ENCODE results near the gene PLXNA4. TPM values are rescaled to one million over a fixed set of nuclear protein-coding genes. Genes with fewer than 3 reads are reported as not detected.

The PLXNA4 gene
- total RNA-seq, 1 experiment from 2014 or later: 1.0 TPM

GRCh38 chr7:132580717-132581285 is 4.5 kb upstream of the PLXNA4 start:
- no peak overlapping the region for H3K4me3 ChIP-seq
- H3K4me1 ChIP-seq (replicated peaks; ENCODE audit: insufficient read depth): no peaks in the 10 kb centered on the region
- TF ChIP-seq EZH2 (IDR thresholded peaks at IDR 0.05; ENCODE audit: low read depth) (no peak), CTCF (conservative IDR thresholded peaks at IDR 0.05) (peak; percentile 86)
- no peaks in the 10 kb centered on the region for H3F3A ChIP-seq (ENCODE audit: insufficient read depth, low read depth)
- H2AFZ ChIP-seq: no peak overlapping the region
- H3K9me2 ChIP-seq (ENCODE audit: insufficient read depth): no peaks in the 10 kb centered on the region
- POLR2A ChIA-PET (ENCODE audit: unreplicated experiment): no interaction called here
- no TSS peak for BruUV-seq (replicated peaks)
- H3K79me2 ChIP-seq (ENCODE audit: low read depth): no peaks in the 10 kb centered on the region
- H3K4me2 ChIP-seq: no peak overlapping the region
- peak; percentile 47 to 52 for DNase-seq
- intact Hi-C loops (cut with micrococcal nuclease; ENCODE audit: unreplicated experiment): loop anchor here (1.0 to 5.0 kb wide), 4 partner anchors 636 to 892 kb away; no protein-coding TSS in a partner anchor
- H4K20me1 ChIP-seq (ENCODE audit: insufficient read depth): no peaks in the 10 kb centered on the region
- H3K9me3 ChIP-seq (ENCODE audit: insufficient read depth, low read depth): no peaks in the 10 kb centered on the region
- no peak overlapping the region for H3K27ac ChIP-seq
- no peaks in the 10 kb centered on the region for H3K36me3 ChIP-seq (ENCODE audit: low read depth)
- CTCF ChIA-PET: interaction anchor here (1.1 to 1.4 kb wide), 3 partner anchors 576 to 891 kb away, joined by 5 to 8 read pairs (median 6); no protein-coding TSS in a partner anchor
- peaks cover 44% of the 10 kb centered on the region; the same call in 1 of the 2 replicates for H3K27me3 ChIP-seq (ENCODE audit: insufficient read depth, low read depth)

- no peak overlapping the region for H2AFZ ChIP-seq
- no peaks in the 10 kb centered on the region for H3K4me1 ChIP-seq (replicated peaks; ENCODE audit: insufficient read depth)
- no peaks in the 10 kb centered on the region for H3K79me2 ChIP-seq (ENCODE audit: low read depth)
- H4K20me1 ChIP-seq (ENCODE audit: insufficient read depth): no peaks in the 10 kb centered on the region
- POLR2A ChIA-PET (ENCODE audit: unreplicated experiment): no interaction called here
- H3F3A ChIP-seq (ENCODE audit: insufficient read depth, low read depth): no peaks in the 10 kb centered on the region
- intact Hi-C loops (cut with micrococcal nuclease; ENCODE audit: unreplicated experiment): loop anchor here (1.0 to 5.0 kb wide), 4 partner anchors 635 to 891 kb away; no protein-coding TSS in a partner anchor
- no peak overlapping the region for H3K27ac ChIP-seq
- no peaks in the 10 kb centered on the region for H3K9me2 ChIP-seq (ENCODE audit: insufficient read depth)
- no peaks in the 10 kb centered on the region for H3K9me3 ChIP-seq (ENCODE audit: insufficient read depth, low read depth)
- DNase-seq: no peak
- TF ChIP-seq CTCF (conservative IDR thresholded peaks at IDR 0.05) (no peak), EZH2 (IDR thresholded peaks at IDR 0.05; ENCODE audit: low read depth) (no peak)
- peaks cover 46% of the 10 kb centered on the region for H3K27me3 ChIP-seq (ENCODE audit: insufficient read depth, low read depth)
- no peak overlapping the region for H3K4me3 ChIP-seq
- CTCF ChIA-PET: interaction anchor here (1.1 to 1.4 kb wide), 3 partner anchors 576 to 891 kb away, joined by 5 to 8 read pairs (median 6); no protein-coding TSS in a partner anchor
- H3K36me3 ChIP-seq (ENCODE audit: low read depth): no peaks in the 10 kb centered on the region
- no peak overlapping the region for H3K4me2 ChIP-seq
- BruUV-seq (replicated peaks): no TSS peak
Measured at GRCh38 chr7:132580277-132580676, 4.0 kb upstream of the PLXNA4 start.

GRCh38 chr7:132579260-132579899 is 3.1 kb upstream of the PLXNA4 start:
- H2AFZ ChIP-seq: no peak overlapping the region
- intact Hi-C loops (cut with micrococcal nuclease; ENCODE audit: unreplicated experiment): no loop called here
- no peaks in the 10 kb centered on the region for H3K9me2 ChIP-seq (ENCODE audit: insufficient read depth)
- no peaks in the 10 kb centered on the region for H3K36me3 ChIP-seq (ENCODE audit: low read depth)
- H3K27me3 ChIP-seq (ENCODE audit: insufficient read depth, low read depth): peaks cover 55% of the 10 kb centered on the region
- ChIA-PET CTCF (interaction anchor here (0.7 kb wide), 1 partner anchor 274 kb away, joined by 7 read pairs; no protein-coding TSS in a partner anchor), POLR2A (ENCODE audit: unreplicated experiment) (no interaction called here)
- H3K4me1 ChIP-seq (replicated peaks; ENCODE audit: insufficient read depth): no peaks in the 10 kb centered on the region
- H4K20me1 ChIP-seq (ENCODE audit: insufficient read depth): no peaks in the 10 kb centered on the region
- H3K4me2 ChIP-seq: no peak overlapping the region
- H3K79me2 ChIP-seq (ENCODE audit: low read depth): no peaks in the 10 kb centered on the region
- TF ChIP-seq CTCF (conservative IDR thresholded peaks at IDR 0.05): no peak
- TF ChIP-seq EZH2 (IDR thresholded peaks at IDR 0.05; ENCODE audit: low read depth): no peak
- BruUV-seq (replicated peaks): no TSS peak
- DNase-seq: no peak
- no peak overlapping the region for H3K4me3 ChIP-seq
- no peak overlapping the region for H3K27ac ChIP-seq
- no peaks in the 10 kb centered on the region for H3F3A ChIP-seq (ENCODE audit: insufficient read depth, low read depth)
- no peaks in the 10 kb centered on the region for H3K9me3 ChIP-seq (ENCODE audit: insufficient read depth, low read depth)

Data from PC-9 (cell line).